ENCODE data around the gene SPOUT1. TPM values are rescaled to one million over a fixed set of nuclear protein-coding genes. Genes with fewer than 3 reads are reported as not detected.
A peak's percentile ranks its signal among the peaks of the same experiment; 100 is the strongest.

Gene SPOUT1
- total and polyA plus RNA-seq, 10 of the 15 experiments (the other 5 are each of a cell fraction or from before 2014, with no cell fraction given) = 5.7 to 95.0 (median 40.6) TPM

DNA sequence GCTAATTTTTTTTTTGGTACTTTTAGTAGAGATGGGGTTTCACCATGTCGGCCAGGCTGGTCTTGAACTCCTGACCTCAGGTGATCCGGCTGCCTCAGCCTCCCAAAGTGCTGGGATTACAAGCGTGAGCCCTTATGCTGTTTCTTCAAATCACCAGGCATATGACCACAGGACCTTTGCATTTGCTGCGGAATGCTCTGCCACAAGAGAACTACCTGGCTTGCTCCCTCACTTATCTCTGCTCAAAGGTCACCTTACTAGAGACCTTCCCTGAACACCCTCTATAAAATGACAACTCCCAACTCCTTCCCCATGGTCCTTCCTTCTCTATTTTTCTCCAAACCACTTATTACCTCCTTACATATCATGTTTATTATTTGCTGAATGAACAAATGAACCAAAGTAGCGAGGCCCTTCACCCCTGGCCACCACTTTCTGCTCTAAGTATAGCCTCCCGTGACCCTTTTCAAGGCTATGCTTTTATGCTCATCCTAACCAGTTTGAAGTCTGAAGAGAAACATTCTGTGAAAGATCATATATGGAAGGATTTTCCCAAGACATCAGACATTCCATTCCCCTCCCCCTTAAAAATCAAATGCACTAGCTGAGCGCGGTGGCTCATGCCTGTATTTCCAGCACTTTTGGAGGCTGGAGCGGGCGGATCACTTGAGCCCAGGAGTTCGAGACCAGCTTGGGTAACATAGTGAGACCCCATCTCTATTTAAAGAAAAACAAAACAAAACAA lies 59.1 kb downstream of the SPOUT1 start:
- POLR2A ChIA-PET = interaction anchor here (1.3 to 2.4 kb wide), 2 partner anchors 18 to 86 kb away, joined by 6 to 12 read pairs; no protein-coding TSS in a partner anchor
- in situ Hi-C loops (cut with MboI) = no loop called here
- Histone ChIP-seq H3K27ac (ENCODE audit: control insufficient read depth, insufficient read depth) (no peak overlapping the region), H3K27me3 (replicated peaks in 1 of 2; ENCODE audit: control insufficient read depth in 2 of 2, insufficient read depth in 2 of 2, low read length in 1 of 2) (no peaks in the 10 kb centered on the region), H3K4me1 (ENCODE audit: control insufficient read depth, insufficient read depth, low read length) (no peaks in the 10 kb centered on the region), H3K36me3 (ENCODE audit: control insufficient read depth in 2 of 2, insufficient read depth in 2 of 2, low read length in 1 of 2) (no peaks in the 10 kb centered on the region), H3K4me2 (ENCODE audit: control insufficient read depth, insufficient read depth) (peak overlapping the region; percentile 83), H3K9me3 (replicated peaks; ENCODE audit: control insufficient read depth, insufficient read depth, low read length) (no peaks in the 10 kb centered on the region), H2AFZ (ENCODE audit: control insufficient read depth, low read depth, low read length) (no peak overlapping the region), H3K4me3 (peak overlapping the region; percentile 81), H3K79me2 (ENCODE audit: control insufficient read depth, insufficient read depth, low read length) (peaks cover 4% of the 10 kb centered on the region), H4K20me1 (ENCODE audit: control insufficient read depth, insufficient read depth) (no peaks in the 10 kb centered on the region), H3K9ac (ENCODE audit: control insufficient read depth, insufficient read depth, low read length) (peak overlapping the region; percentile 96; the same call in 1 of the 2 replicates)
- DNase-seq (ENCODE audit: low read depth, low spot score) (no peak), ATAC-seq (no peak), FAIRE-seq (peak; percentile 57)
- TSS peak; percentile 63 for BruUV-seq (replicated peaks)
- WGBS (ENCODE audit: insufficient coverage, insufficient replicate concordance, low lambda C conversion rate, missing lambda C conversion rate) = 83% methylated on average over 11 of the region's 11 CpGs
- RAD21 ChIA-PET (ENCODE audit: unreplicated experiment) = interaction anchor here (0.9 to 1.7 kb wide), 6 partner anchors 9 to 127 kb away, joined by 3 to 5 read pairs (median 4); partner anchors contain the start of genes ENDOG and ZDHHC12
- intact Hi-C loops (cut with micrococcal nuclease; ENCODE audit: unreplicated experiment) = loop anchor here (10.0 kb wide), 1 partner anchor 116 kb away; the partner anchor contains the start of gene DYNC2I2
- CTCF ChIA-PET = interaction anchor here (0.9 to 3.5 kb wide), 3 partner anchors 18 to 73 kb away, joined by 4 to 14 read pairs (median 5); partner anchors contain the start of gene ENDOG
- SMC1A ChIA-PET (ENCODE audit: uncharacterized antibody, unreplicated experiment) = interaction anchor here (0.6 to 2.9 kb wide), 7 partner anchors 9 to 124 kb away, joined by 3 to 18 read pairs (median 3); partner anchors contain the start of gene ZDHHC12
- TF ChIP-seq NFXL1 (IDR thresholded peaks at IDR 0.05; ENCODE audit: borderline replicate concordance) (no peak), ZZZ3 (IDR thresholded peaks at IDR 0.05; ENCODE audit: control insufficient read depth, insufficient read length, low read depth) (no peak), NR2C2 (IDR thresholded peaks at IDR 0.05; ENCODE audit: borderline replicate concordance, control insufficient read depth, insufficient read length, low read depth) (no peak), POU2F2 (IDR thresholded peaks at IDR 0.05; ENCODE audit: borderline replicate concordance, low read depth, low read length) (no peak), MYC (IDR thresholded peaks at IDR 0.05; ENCODE audit: insufficient read depth, insufficient read length, insufficient replicate concordance, low read length, severe bottlenecking) (no peak), MYB (IDR thresholded peaks at IDR 0.05; ENCODE audit: borderline replicate concordance, low read depth, low read length) (no peak), POLR2AphosphoS5 (IDR thresholded peaks at IDR 0.05; ENCODE audit: low read length) (no peak), FOS (IDR thresholded peaks at IDR 0.05; ENCODE audit: borderline replicate concordance, extremely low read depth, insufficient read length) (no peak), BCL11A (IDR thresholded peaks at IDR 0.05; ENCODE audit: low read depth, low read length) (no peak), BMI1 (IDR thresholded peaks at IDR 0.05; ENCODE audit: borderline replicate concordance) (no peak)
- TF ChIP-seq, protein P1, sequence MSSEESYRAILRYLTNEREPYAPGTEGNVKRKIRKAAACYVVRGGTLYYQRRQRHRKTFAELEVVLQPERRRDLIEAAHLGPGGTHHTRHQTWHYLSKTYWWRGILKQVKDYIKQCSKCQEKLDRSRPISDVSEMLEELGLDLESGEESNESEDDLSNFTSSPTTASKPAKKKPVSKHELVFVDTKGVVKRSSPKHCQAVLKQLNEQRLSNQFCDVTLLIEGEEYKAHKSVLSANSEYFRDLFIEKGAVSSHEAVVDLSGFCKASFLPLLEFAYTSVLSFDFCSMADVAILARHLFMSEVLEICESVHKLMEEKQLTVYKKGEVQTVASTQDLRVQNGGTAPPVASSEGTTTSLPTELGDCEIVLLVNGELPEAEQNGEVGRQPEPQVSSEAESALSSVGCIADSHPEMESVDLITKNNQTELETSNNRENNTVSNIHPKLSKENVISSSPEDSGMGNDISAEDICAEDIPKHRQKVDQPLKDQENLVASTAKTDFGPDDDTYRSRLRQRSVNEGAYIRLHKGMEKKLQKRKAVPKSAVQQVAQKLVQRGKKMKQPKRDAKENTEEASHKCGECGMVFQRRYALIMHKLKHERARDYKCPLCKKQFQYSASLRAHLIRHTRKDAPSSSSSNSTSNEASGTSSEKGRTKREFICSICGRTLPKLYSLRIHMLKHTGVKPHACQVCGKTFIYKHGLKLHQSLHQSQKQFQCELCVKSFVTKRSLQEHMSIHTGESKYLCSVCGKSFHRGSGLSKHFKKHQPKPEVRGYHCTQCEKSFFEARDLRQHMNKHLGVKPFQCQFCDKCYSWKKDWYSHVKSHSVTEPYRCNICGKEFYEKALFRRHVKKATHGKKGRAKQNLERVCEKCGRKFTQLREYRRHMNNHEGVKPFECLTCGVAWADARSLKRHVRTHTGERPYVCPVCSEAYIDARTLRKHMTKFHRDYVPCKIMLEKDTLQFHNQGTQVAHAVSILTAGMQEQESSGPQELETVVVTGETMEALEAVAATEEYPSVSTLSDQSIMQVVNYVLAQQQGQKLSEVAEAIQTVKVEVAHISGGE (CRISPR knock-in tag; IDR thresholded peaks at IDR 0.05) = no peak
- TF ChIP-seq, protein P2, sequence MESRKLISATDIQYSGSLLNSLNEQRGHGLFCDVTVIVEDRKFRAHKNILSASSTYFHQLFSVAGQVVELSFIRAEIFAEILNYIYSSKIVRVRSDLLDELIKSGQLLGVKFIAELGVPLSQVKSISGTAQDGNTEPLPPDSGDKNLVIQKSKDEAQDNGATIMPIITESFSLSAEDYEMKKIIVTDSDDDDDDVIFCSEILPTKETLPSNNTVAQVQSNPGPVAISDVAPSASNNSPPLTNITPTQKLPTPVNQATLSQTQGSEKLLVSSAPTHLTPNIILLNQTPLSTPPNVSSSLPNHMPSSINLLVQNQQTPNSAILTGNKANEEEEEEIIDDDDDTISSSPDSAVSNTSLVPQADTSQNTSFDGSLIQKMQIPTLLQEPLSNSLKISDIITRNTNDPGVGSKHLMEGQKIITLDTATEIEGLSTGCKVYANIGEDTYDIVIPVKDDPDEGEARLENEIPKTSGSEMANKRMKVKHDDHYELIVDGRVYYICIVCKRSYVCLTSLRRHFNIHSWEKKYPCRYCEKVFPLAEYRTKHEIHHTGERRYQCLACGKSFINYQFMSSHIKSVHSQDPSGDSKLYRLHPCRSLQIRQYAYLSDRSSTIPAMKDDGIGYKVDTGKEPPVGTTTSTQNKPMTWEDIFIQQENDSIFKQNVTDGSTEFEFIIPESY (IDR thresholded peaks at IDR 0.05) = no peak
- TF ChIP-seq, protein P3, sequence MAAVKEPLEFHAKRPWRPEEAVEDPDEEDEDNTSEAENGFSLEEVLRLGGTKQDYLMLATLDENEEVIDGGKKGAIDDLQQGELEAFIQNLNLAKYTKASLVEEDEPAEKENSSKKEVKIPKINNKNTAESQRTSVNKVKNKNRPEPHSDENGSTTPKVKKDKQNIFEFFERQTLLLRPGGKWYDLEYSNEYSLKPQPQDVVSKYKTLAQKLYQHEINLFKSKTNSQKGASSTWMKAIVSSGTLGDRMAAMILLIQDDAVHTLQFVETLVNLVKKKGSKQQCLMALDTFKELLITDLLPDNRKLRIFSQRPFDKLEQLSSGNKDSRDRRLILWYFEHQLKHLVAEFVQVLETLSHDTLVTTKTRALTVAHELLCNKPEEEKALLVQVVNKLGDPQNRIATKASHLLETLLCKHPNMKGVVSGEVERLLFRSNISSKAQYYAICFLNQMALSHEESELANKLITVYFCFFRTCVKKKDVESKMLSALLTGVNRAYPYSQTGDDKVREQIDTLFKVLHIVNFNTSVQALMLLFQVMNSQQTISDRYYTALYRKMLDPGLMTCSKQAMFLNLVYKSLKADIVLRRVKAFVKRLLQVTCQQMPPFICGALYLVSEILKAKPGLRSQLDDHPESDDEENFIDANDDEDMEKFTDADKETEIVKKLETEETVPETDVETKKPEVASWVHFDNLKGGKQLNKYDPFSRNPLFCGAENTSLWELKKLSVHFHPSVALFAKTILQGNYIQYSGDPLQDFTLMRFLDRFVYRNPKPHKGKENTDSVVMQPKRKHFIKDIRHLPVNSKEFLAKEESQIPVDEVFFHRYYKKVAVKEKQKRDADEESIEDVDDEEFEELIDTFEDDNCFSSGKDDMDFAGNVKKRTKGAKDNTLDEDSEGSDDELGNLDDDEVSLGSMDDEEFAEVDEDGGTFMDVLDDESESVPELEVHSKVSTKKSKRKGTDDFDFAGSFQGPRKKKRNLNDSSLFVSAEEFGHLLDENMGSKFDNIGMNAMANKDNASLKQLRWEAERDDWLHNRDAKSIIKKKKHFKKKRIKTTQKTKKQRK (IDR thresholded peaks at IDR 0.05; ENCODE audit: low read depth, low read length) = no peak

Measured in GM12878 (cell line).